ENCODE results near the gene EXD1. TPM values are rescaled to one million over a fixed set of nuclear protein-coding genes. Genes with fewer than 3 reads are reported as not detected.
"Not testable (repeated sequence)": the region's sequence is repeated elsewhere in the genome, so short reads cannot be mapped to it uniquely, and the experiment has no call there.

EXD1 gene
- total RNA-seq, 1 donor from 2014 or later, result not detected

DNA sequence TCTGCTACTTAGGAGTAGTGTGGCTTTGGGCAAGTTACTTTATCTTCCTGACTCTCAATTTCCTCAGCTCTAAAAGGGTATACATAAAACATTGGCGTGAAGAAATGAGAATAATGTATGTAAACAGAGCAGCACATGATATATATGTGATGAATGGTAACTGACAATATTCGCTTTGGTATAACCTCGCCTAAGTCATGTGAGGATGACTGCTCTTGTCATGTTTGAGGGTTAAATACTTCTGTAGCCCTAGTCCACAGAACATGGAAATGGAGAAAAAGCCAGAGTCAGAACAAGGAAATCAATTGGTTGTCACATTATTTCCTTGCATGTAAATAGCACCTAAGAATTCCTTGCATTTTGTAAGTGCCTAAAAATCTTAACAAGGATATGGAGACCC lies 25.5 kb upstream of the EXD1 start:
- Histone ChIP-seq H3K9me3 (no peaks in the 10 kb centered on the region), H3K4me3 (no peak overlapping the region), H3K4me1 (no peaks in the 10 kb centered on the region), H3K36me3 (peaks cover 5 to 23% of the 10 kb centered on the region in 2 donors), H3K27me3 (no peaks in the 10 kb centered on the region), H3K27ac (no peak overlapping the region)
- TF ChIP-seq, protein P1, sequence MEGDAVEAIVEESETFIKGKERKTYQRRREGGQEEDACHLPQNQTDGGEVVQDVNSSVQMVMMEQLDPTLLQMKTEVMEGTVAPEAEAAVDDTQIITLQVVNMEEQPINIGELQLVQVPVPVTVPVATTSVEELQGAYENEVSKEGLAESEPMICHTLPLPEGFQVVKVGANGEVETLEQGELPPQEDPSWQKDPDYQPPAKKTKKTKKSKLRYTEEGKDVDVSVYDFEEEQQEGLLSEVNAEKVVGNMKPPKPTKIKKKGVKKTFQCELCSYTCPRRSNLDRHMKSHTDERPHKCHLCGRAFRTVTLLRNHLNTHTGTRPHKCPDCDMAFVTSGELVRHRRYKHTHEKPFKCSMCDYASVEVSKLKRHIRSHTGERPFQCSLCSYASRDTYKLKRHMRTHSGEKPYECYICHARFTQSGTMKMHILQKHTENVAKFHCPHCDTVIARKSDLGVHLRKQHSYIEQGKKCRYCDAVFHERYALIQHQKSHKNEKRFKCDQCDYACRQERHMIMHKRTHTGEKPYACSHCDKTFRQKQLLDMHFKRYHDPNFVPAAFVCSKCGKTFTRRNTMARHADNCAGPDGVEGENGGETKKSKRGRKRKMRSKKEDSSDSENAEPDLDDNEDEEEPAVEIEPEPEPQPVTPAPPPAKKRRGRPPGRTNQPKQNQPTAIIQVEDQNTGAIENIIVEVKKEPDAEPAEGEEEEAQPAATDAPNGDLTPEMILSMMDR (IDR thresholded peaks at IDR 0.05), result no peak
- no peak for DNase-seq (ENCODE audit: low spot score in 2 of 2)
- intact Hi-C loops (cut with DNase I), result no loop called here

DNA sequence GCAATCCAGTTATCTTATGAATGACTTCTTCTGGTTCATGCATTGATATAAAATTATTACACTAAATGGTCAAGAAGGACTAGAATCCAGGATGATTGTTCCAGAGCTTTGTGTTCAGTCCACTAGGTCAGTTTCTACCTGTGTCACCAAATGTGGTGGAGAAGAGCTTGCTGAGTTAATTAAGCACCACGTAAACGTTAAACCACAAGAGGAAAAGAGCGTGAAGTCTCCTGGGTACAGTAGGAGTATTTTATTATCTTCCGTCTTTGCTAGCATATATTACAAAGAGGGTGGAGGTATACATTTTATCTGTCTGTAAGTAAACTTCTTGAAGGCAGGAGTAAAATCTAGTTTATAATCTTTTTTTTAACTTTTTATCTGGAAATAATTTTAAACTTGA lies 24.0 kb upstream of the EXD1 start:
- H3K36me3 ChIP-seq, result peaks cover 5 to 23% of the 10 kb centered on the region in 2 donors
- TF ChIP-seq, protein P1 (IDR thresholded peaks at IDR 0.05), result no peak
- H3K9me3 ChIP-seq, result no peaks in the 10 kb centered on the region
- no peak overlapping the region for H3K27ac ChIP-seq
- intact Hi-C loops (cut with DNase I), result no loop called here
- DNase-seq (ENCODE audit: low spot score in 2 of 2), result no peak
- H3K4me1 ChIP-seq, result no peaks in the 10 kb centered on the region
- no peak overlapping the region for H3K4me3 ChIP-seq
- no peaks in the 10 kb centered on the region for H3K27me3 ChIP-seq

DNA sequence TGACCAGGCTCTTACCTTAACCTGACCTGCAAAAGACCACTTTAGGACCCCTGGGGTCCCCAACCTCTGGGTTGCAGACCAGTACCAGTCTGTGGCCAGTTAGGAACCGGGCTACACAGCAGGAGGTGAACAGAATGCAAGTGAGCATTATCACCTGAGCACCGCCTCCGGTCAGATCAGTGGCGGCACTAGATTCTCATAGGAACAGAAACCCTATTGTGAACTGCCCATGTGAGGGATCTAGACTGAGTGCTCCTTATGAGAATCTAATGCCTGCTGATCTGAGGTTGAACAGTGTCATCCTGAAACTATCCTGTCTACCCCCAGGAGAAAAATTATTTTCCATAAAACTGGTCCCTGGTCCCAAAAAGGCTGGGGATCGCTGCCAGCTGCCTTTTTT lies 20.9 kb upstream of the EXD1 start:
- TF ChIP-seq, protein P1 (IDR thresholded peaks at IDR 0.05), result no peak
- intact Hi-C loops (cut with DNase I), result no loop called here
- peaks cover 0 to 20% of the 10 kb centered on the region in 2 donors for H3K36me3 ChIP-seq
- H3K27ac ChIP-seq, result no peak overlapping the region
- H3K4me1 ChIP-seq, result no peaks in the 10 kb centered on the region
- no peaks in the 10 kb centered on the region for H3K27me3 ChIP-seq
- DNase-seq (ENCODE audit: low spot score in 2 of 2), result no peak
- H3K4me3 ChIP-seq, result no peak overlapping the region
- H3K9me3 ChIP-seq, result no peaks in the 10 kb centered on the region

GRCh38 chr15:41250745-41251144 lies 20.2 kb upstream of the EXD1 start:
- intact Hi-C loops (cut with DNase I); H3K27ac ChIP-seq; H3K4me1 ChIP-seq; DNase-seq (ENCODE audit: low spot score in 2 of 2); H3K27me3 ChIP-seq; H3K9me3 ChIP-seq; H3K4me3 ChIP-seq: not testable (repeated sequence)
- H3K36me3 ChIP-seq, result peaks cover 0 to 26% of the 10 kb centered on the region in 2 donors

GRCh38 chr15:41241221-41241964 lies 10.8 kb upstream of the EXD1 start:
- TF ChIP-seq, protein P1 (IDR thresholded peaks at IDR 0.05), result no peak
- no peak overlapping the region for H3K27ac ChIP-seq
- no peak for DNase-seq (ENCODE audit: low spot score in 2 of 2)

GRCh38 chr15:41238100-41238499 lies 7.5 kb upstream of the EXD1 start:
- peaks cover 0 to 10% of the 10 kb centered on the region in 2 donors for H3K36me3 ChIP-seq
- H3K4me1 ChIP-seq, result peaks cover 0 to 7% of the 10 kb centered on the region in 2 donors
- TF ChIP-seq, protein P1 (IDR thresholded peaks at IDR 0.05), result no peak
- no peaks in the 10 kb centered on the region for H3K9me3 ChIP-seq
- H3K27ac ChIP-seq, result no peak overlapping the region
- no peak overlapping the region for H3K4me3 ChIP-seq
- intact Hi-C loops (cut with DNase I), result no loop called here
- H3K27me3 ChIP-seq, result no peaks in the 10 kb centered on the region
- DNase-seq (ENCODE audit: low spot score in 2 of 2), result no peak

More at GRCh38 chr15:41241221-41241964, 10.8 kb upstream of the EXD1 start:
- no peaks in the 10 kb centered on the region for H3K27me3 ChIP-seq
- intact Hi-C loops (cut with DNase I), result no loop called here
- H3K36me3 ChIP-seq, result peaks cover 11 to 36% of the 10 kb centered on the region in 2 donors
- H3K4me1 ChIP-seq, result no peaks in the 10 kb centered on the region
- no peak overlapping the region for H3K4me3 ChIP-seq
- H3K9me3 ChIP-seq, result no peaks in the 10 kb centered on the region
